ENCODE measurements around the gene CSRP1.

CSRP1 gene

DNA sequence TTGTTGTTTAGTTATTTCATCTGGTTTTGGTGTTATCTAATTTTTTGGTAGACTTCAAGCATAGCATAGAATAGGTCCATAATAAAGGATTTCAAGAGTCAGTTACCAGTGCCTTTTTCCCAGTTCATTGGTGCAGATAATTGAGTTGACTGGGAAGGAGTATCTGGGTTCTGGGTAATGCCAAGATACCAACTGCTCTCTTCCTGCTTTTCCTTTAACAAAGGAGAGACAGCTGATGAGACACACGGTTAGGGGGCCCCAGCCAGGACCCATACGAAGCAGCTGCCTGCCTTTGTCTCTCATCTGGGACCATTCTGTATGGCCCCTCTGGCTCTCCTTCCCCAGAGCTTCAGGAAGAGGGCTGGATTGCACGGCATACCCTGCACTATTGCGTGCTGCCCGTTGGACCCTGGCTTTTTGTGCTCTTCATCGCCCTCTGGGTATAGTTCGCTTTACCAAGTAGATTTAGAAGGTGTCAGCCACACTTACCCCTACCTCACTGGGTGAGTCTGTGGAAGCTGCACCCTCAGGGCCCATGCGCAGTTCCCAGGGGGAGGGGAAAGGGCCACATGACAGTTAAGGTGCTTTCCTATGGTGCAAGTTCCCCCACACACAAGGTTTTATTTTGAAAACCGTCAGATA is 39.0 kb upstream of the CSRP1 start:
- TF ChIP-seq FOXP2 (optimal IDR thresholded peaks at IDR 0.05; ENCODE audit: borderline replicate concordance, extremely low read depth, extremely low read length, insufficient read depth) (no peak), SIN3A (IDR thresholded peaks at IDR 0.05; ENCODE audit: borderline replicate concordance, insufficient read depth, low read length) (no peak), POLR2AphosphoS5 (IDR thresholded peaks at IDR 0.05; ENCODE audit: low read depth, low read length) (no peak), TAF1 (IDR thresholded peaks at IDR 0.05; ENCODE audit: borderline replicate concordance, insufficient read depth, low read length) (no peak)
- TF ChIP-seq, protein P1, sequence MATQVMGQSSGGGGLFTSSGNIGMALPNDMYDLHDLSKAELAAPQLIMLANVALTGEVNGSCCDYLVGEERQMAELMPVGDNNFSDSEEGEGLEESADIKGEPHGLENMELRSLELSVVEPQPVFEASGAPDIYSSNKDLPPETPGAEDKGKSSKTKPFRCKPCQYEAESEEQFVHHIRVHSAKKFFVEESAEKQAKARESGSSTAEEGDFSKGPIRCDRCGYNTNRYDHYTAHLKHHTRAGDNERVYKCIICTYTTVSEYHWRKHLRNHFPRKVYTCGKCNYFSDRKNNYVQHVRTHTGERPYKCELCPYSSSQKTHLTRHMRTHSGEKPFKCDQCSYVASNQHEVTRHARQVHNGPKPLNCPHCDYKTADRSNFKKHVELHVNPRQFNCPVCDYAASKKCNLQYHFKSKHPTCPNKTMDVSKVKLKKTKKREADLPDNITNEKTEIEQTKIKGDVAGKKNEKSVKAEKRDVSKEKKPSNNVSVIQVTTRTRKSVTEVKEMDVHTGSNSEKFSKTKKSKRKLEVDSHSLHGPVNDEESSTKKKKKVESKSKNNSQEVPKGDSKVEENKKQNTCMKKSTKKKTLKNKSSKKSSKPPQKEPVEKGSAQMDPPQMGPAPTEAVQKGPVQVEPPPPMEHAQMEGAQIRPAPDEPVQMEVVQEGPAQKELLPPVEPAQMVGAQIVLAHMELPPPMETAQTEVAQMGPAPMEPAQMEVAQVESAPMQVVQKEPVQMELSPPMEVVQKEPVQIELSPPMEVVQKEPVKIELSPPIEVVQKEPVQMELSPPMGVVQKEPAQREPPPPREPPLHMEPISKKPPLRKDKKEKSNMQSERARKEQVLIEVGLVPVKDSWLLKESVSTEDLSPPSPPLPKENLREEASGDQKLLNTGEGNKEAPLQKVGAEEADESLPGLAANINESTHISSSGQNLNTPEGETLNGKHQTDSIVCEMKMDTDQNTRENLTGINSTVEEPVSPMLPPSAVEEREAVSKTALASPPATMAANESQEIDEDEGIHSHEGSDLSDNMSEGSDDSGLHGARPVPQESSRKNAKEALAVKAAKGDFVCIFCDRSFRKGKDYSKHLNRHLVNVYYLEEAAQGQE (IDR thresholded peaks at IDR 0.05; ENCODE audit: insufficient read depth in 1 of 2, low read depth in 2 of 2, low read length in 2 of 2): no peak

DNA sequence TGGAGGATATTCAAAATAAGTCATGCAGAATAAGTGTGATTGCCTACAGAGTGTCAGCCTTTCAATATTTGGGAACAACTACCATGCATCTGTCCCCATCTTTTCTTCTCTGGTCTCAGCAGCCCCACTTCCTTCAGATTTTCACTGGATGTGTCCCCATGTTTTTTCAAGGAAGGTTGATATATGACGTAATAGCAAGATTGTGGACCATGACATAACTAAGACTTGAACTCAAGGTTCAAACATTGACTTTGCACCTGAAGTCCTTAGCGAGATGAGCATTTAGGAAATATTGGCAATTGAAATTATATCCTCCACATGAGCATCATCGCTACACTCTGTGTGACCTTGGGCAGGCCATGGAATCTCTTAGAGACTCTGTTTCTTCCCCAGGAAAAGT is 37.8 kb upstream of the CSRP1 start:
- no peak for TF ChIP-seq SIN3A (IDR thresholded peaks at IDR 0.05; ENCODE audit: borderline replicate concordance, insufficient read depth, low read length)
- no peak for TF ChIP-seq FOXP2 (optimal IDR thresholded peaks at IDR 0.05; ENCODE audit: borderline replicate concordance, extremely low read depth, extremely low read length, insufficient read depth)
- TF ChIP-seq, protein P1 (IDR thresholded peaks at IDR 0.05; ENCODE audit: insufficient read depth in 1 of 2, low read depth in 2 of 2, low read length in 2 of 2): no peak
- no peak for TF ChIP-seq TAF1 (IDR thresholded peaks at IDR 0.05; ENCODE audit: borderline replicate concordance, insufficient read depth, low read length)
- no peak for TF ChIP-seq POLR2AphosphoS5 (IDR thresholded peaks at IDR 0.05; ENCODE audit: low read depth, low read length)

DNA sequence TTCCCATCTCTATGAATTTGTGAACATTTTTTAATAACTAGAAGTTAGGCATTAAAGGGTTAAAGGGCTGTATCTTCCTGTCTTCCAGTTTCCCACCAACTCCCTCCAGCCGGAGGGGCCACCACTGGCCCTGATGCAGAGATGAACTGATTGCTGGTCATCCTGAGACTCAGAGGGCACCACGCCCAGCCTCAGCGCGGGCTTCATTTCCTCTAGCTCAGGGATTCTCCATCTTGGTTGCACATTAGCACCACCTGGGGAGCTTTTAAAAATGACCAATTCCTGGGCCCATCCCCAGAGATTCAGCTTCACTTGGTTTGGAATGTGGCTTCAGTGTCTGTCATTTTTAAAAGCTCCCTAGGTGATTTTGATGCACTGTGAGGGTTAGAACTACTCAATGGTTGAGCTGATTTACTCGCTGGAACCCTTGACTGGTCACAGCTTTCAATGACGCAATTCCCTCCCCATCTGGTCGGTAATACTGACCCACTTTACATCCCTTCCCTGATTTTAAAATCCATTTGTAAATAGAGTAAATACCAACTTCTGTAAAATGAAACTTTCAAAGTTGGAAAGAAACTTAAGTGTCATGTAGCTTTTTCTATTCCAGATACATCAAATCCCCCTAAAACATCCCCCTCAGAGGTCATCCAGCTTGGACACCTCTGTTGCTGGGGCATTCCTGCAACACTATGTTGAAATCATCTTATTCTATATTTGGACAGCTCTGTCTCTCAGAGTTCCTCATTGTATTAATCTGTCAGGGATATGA is 37.1 kb upstream of the CSRP1 start:
- no peak for TF ChIP-seq SIN3A (IDR thresholded peaks at IDR 0.05; ENCODE audit: borderline replicate concordance, insufficient read depth, low read length)
- no peak for TF ChIP-seq FOXP2 (optimal IDR thresholded peaks at IDR 0.05; ENCODE audit: borderline replicate concordance, extremely low read depth, extremely low read length, insufficient read depth)
- TF ChIP-seq POLR2AphosphoS5 (IDR thresholded peaks at IDR 0.05; ENCODE audit: low read depth, low read length): no peak
- TF ChIP-seq TAF1 (IDR thresholded peaks at IDR 0.05; ENCODE audit: borderline replicate concordance, insufficient read depth, low read length): no peak
- TF ChIP-seq, protein P1 (IDR thresholded peaks at IDR 0.05; ENCODE audit: insufficient read depth in 1 of 2, low read depth in 2 of 2, low read length in 2 of 2): no peak

DNA sequence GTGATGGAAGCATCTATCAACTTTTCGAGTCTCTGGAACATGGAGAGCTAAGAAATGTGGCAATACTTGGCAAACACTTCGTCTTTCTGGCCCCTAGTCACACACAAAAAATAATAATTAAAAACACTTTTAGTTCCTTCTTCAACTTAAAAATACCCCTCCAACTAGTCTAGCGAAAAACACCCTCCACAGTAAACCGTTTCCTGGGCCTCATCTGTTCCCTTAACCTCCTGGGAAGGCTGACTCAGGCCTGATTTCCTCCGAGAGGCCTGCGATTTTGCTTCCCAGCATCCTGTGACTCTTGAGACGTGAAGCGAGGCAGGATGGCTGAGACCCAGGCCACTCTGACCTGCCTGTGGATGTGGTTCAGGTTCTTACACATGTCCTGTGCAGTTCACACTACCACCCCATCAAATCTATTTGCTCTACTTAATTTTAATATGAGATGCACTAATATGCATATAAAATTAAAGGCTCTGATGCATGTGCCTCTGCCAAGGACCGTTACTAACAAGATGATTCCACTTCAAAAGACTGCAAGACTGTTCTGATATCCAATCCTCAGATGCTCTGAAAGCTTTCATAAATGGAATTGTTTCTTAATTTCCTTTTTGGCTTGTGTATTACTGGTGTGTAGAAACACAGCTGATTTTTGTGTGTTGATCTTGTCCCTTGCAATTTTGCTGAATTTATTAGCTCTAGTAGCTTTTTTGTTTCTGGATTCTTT is 35.5 kb upstream of the CSRP1 start:
- no peak for TF ChIP-seq FOXP2 (optimal IDR thresholded peaks at IDR 0.05; ENCODE audit: borderline replicate concordance, extremely low read depth, extremely low read length, insufficient read depth)
- TF ChIP-seq, protein P1 (IDR thresholded peaks at IDR 0.05; ENCODE audit: insufficient read depth in 1 of 2, low read depth in 2 of 2, low read length in 2 of 2): no peak
- no peak for TF ChIP-seq POLR2AphosphoS5 (IDR thresholded peaks at IDR 0.05; ENCODE audit: low read depth, low read length)
- no peak for TF ChIP-seq TAF1 (IDR thresholded peaks at IDR 0.05; ENCODE audit: borderline replicate concordance, insufficient read depth, low read length)
- no peak for TF ChIP-seq SIN3A (IDR thresholded peaks at IDR 0.05; ENCODE audit: borderline replicate concordance, insufficient read depth, low read length)
